Glomerular visceral epithelial cell (primary cell): ENCODE data around the gene TLR6.
"Not testable (repeated sequence)": the region's sequence is repeated elsewhere in the genome, so short reads cannot be mapped to it uniquely, and the experiment has no call there.

ENCODE experiments used
- DNase-seq: peaks from one replicate; pipeline ENCODE4 v3.0.0-alpha.2; 2016; ENCODE audit errors: extremely low spot score

Gene TLR6

DNA sequence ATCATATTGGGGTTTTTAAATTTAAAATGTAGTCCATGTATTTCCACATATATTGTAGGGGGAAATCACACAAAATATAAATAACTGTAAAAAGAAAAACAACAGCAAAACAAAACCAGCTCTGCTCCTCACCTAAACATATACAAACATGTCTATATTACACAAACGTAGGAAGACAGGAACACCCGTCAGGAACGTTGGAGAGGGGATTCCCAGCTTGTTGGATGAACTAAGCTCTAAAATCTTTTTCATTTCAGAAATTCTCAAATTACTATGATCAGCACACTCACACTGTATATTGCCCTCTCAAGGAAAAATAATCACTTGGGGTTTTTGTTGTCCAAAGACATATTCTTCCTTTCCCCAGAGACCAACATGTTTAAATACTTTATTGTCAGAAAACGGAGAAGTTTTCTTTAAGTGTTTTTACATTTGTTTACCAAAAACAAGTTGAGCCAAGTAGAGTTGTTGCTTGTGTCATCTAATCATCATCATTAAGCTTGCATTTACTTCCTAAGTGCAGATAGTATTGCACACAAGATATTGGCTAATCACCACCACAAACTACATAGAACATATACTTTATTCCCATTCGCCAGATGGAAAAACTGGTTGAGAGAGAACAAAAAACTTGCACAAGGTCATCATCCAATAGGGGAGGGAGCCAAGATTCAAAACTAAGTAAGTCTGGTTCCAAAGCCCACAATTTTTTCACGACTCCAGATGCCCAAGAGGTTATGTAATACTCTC, 71.4 kb downstream of the TLR6 start:
- DNase-seq, result no peak

DNA sequence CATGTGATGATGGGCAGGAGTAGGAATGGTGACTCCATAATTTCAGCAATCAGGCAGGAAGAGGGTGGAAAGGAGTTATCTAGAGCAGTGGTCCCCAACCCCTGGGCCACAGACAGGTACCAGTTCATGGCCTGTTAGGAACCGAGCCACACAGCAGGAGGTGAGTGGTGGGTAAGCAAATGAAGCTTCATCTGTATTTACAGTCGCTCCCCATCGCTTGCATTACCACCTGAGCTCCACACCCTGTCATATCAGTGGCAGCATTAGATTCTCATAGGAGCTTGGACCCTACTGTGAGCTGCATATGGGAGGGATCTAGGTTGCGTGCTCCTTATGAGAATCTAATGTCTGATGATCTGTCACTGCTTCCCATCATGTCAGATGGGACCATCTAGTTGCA, 72.5 kb downstream of the TLR6 start:
- no peak for DNase-seq

DNA sequence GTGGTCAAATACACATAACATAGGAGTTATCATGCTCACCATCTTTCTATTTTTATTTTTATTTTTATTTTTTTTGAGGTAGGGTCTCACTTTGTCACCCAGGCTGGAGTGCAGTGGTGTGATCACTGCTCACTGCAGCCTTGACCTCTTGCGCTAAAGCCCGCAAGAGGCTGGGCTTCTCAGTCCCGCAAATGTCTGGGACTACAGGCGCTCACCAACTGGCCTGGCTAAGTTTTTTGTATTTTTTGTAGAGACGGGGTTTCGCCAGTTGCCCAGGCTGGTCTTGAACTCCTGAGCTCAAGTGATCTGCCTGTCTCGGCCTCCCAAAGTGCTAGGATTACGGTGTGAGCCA, 73.5 kb downstream of the TLR6 start:
- DNase-seq, result no peak

DNA sequence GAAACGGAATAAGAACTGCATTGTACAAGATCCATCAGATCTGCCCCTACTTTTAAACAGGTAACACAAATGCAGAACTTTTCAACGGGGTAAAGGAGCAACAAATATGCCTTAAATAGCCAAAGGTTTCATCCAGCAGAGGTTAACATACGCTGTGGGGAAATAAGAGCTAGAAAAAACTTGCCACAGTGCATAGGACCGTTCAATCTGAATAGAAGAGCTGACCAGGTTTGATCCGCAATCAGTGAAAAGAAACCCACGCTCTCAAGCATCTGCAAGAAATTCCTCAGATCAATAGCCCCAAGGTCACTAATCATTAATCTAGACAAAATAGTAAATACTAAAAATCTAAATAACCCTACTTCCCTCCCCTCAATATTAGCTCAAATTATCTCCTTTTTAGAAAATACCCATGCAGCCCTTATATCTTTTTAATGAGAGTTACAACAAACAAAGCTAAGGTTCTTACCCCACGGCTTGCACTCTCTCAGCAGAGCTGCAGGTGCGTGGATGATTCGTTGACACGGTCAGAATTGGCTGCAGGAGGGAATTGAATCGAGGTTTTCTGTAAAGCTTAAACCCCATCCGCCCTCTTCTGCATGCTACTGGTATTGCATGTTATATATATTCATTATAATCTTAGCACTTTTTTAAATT, 74.0 kb downstream of the TLR6 start, which contains the start of gene TLR10:
TSS of gene TLR10 (minus strand) at position 539 of the 657 bp plus-strand sequence. CDS start 7,400 bp downstream, outside the sequence.
- DNase-seq, result peak; percentile 56

DNA sequence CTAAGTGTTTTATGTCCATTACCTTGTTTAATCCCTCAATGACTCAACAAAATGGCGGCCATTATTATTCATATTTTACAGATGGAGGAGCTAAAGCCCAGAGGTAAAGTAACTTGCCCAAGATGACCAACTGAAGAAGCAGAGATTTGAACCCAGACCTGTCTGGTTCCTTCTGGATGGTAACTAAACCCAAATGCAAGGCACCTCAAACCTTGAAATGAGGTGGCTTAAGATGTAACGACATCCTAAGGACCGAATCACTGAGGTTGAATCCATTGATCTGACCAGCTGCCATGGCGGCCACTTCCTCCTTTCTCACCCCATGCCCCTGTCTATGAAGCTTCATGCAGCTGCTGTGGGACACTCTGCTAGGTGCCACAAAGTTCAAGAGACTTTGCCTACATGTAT, 74.8 kb downstream of the TLR6 start:
- no peak for DNase-seq

DNA sequence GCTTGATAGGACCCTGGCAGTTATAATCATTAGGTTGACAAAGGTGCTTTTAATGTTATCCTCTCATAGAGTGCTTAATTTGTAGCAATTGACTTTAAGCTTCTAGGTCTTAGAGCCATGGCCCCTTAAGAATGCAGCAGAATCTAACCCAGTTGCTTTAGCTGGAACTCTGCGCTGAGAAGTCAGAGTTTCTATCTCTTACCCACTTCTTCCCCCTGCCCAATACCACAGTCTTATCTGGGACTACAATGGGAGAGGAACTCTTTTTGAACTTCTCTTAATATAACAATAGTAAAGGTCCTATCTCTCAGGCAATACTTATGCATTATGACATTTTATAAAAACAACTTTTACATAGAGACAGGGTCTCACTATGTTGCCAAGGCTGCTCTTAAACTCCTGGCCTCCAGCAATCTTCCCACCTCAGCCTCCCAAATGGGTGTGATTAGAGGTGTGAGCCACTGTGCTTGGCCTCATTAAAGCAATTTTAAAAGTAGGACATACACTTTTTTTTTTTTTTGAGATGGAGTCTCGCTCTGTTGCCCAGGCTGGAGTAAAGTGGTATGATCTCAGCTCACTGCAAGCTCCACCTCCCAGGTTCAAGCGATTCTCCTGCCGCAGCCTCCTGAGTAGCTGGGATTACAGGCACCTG, 75.7 kb downstream of the TLR6 start:
- DNase-seq, result no peak

DNA sequence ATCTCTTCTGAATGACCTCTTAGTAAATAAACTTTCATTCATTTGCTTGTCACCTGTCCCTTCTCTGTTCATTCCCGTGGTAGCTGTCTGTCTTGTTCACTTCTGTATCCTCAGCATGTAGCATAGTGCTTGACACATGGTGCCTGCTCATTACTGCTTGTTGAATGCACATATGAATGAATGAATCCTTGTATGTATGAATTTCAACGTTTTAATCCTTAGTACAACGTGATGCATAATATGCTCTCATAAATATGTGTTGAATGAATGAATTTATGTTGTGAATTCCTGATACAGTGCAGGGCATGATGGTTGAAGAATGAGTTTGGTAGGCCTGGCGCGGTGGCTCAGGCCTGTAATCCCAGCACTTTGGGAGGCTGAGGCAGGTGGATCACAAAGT, 76.8 kb downstream of the TLR6 start:
- no peak for DNase-seq

DNA sequence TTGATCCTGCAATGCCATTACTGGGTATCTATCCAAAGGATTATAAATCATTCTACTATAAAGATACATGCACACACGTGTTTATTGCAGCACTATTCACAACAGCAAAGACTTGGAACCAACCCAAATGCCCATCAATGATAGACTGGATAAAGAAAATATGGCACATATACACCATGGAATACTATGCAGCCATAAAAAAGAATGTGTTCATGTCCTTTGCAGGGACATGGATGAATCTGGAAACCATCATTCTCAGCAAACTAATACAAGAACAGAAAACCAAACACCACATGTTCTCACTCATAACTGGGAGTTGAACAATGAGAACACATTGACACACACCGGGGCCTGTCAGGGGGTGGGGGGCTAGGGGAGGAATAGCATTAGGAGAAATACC, 78.7 kb downstream of the TLR6 start:
- not testable (repeated sequence) for DNase-seq

DNA sequence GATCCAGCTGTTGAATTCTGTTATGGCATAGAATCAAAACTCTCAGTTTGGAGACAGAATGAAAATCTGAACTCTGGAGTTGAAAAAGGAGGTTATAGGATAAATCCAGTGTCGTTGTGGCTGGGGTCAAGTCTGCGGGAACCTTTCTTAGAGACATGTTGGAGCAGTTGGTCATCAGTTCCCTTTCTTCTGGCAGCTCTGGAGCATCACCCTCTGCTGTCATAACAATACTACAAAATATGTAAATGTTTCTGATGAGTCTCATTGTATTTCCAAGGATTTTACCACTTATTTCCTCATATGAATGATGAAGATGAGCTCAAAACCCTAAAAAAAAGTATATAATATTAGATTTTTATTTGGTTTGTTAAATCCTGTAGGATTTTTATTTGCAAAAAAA, 81.3 kb downstream of the TLR6 start:
- DNase-seq, result no peak

DNA sequence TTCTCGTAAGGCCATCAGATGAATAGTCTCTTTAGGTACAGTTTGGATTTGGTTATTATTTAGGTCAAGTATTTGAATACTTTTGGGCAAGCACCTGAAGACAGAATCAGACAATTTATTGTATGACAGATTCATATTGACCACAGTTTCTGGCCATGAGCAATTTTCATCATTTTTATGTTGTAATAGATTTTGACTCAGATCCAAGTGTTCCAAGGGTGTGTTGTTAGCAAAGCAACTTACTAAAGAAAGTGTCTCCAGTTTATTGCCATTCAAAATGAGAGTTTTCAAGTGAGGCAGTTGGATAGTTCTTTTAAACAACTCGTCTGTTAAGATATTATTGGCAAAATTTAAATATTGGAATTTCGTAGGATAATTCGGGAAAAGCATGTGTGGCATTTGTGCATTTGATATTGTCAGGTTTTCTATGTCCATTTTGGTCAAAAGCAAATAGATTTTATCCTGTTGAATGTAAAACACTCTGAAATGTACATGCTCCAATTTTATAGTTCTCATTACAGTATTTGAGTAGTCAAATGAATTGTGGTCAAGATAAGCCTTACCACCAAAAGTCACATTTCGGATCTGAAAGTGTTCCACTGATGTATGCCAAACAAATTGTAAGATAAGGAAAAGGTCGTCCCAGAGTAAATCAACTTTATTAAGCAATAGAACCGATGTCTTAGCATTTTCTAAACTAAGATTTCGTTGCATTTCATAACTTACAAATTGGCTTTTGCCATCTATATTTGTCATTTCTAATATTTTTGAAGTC, 82.2 kb downstream of the TLR6 start:
- no peak for DNase-seq
